IPS DF 19.7 (cell line): ENCODE results near the gene FNDC7.
"Not testable (repeated sequence)": the region's sequence is repeated elsewhere in the genome, so short reads cannot be mapped to it uniquely, and the experiment has no call there.

Source experiments
- DNase-seq: peaks from one replicate; pipeline ENCODE4 v3.0.0-alpha.2; 2013; ENCODE audit warnings: low read depth, low spot score

Gene FNDC7

DNA sequence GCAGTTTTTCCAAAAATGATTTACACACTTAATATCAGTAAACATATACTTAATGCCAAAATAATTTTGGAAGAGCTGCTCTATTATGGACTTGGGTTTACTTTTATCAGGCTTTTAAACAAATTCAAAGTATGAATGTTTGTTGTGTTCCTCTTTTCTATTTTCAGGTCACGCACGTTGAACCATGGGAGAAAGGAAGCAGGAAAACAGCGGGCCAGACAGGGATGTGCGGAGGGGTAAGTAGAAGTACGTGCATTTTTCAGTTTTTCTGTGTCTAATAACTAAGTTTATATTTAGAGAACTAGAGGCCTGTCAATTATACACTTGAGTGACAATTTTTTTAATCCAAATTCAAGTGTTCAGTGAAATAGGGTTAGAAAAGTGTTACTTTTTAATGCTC, 17.2 kb upstream of the FNDC7 start:
- no peak for DNase-seq

GRCh38 chr1:108699375-108700332, 13.1 kb upstream of the FNDC7 start:
- no peak for DNase-seq

- DNase-seq = no peak
Observed at GRCh38 chr1:108701176-108701849, 11.4 kb upstream of the FNDC7 start.

DNA sequence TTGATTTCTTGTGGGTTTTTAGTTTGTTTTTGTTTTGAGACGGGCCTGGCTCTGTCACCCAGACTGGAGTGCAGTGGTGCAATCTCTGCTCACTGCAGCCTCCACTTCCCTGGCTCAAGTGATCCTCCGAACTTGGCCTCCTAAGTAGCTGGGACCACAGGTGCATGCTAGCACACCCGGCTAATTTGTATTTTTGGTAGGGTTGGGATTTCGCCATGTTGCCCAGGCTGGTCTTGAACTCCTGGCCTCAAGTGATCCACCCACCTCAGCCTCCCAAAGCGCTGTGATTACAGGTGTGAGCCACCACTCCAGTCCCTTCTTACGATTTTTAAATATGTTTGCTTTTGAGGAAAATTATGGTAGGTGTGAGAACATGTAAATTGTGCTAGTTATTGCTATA, 10.6 kb upstream of the FNDC7 start:
- not testable (repeated sequence) for DNase-seq

DNA sequence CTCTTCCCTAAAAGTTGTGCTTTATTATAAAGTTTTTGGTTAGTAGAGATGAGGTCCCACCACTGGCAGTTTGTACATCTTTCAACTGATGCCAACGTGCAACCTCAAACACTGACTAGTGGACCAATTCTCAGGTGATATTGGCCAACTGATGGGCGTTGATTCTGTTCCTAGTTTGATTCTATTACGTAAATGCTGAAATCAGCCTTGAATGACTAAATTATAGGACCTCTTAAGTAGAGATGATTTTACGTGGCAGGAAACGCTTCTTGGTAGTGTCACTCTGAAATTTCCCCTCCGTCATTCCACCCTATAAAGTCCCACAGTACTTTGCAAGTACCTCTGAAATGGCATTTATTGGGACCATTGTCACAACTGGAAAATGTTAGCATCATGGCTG, 8.8 kb upstream of the FNDC7 start:
- no peak for DNase-seq

DNA sequence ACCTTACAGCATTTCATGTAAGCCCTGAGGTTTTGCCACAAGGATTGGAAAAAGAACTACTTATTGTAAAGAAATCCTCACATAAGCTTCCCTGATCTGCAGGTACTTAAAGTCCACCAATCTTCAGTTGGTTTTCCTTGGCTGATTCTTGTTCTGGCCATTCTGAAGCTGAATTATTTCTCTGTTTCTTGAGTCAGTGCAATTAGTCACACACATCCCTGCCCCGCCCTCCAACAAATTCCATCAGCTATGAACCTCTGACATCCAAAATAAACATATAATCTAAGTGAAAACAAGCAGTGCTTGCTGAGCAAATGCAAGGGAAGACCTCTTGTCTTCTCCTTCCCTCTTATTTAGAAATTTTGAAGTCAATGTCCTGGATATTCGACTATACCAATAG, 8.2 kb upstream of the FNDC7 start:
- DNase-seq = no peak

- DNase-seq = no peak
Observed at GRCh38 chr1:108706643-108707042, 6.1 kb upstream of the FNDC7 start.

DNA sequence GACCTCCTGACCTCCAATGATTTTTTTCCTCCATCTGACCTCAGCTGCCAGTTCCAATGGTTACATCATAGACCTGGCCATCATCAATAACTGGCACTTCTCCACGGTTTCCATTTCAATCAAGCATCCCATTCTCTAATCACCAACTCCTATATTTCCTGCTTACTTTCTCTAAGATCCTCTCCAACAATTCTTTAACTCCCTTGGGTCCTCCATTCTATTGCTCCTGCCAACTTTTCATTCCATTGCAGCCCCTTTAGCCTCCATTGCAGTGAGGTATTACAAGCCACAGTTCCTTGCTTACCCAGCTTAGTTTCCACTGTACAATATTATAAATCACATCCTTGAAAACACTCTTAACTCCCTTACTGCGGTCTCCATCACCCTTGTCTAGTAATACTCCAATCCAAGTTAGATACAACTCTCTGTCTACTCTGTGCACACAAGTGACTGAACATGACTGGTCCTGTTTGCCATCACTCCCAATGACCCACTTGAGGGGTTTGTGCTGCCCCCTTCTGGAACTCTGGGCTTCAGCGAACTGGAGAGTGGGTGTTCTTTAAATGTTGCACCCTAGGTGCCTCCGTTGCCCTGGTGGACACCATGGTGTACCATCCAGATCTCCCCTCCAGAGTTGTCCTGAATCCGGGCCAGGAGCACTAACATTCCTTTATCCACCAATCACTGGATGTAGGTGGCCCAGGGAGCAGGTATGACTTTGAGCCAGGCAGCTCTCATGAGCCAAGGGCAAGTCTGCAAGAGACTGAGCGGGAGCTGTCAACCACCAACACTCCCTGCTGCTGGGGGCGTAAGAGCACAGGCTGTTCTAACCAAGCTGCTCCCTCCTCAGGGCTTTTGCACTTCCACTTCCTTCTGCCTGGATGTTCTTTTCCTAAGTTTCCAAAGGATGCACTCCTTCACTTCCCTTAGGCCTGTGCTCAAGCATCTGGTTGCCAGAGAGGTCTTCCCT, 3.7 kb upstream of the FNDC7 start:
- DNase-seq = no peak

- DNase-seq = no peak
Observed at GRCh38 chr1:108715932-108716331, 3.2 kb downstream of the FNDC7 start.

DNA sequence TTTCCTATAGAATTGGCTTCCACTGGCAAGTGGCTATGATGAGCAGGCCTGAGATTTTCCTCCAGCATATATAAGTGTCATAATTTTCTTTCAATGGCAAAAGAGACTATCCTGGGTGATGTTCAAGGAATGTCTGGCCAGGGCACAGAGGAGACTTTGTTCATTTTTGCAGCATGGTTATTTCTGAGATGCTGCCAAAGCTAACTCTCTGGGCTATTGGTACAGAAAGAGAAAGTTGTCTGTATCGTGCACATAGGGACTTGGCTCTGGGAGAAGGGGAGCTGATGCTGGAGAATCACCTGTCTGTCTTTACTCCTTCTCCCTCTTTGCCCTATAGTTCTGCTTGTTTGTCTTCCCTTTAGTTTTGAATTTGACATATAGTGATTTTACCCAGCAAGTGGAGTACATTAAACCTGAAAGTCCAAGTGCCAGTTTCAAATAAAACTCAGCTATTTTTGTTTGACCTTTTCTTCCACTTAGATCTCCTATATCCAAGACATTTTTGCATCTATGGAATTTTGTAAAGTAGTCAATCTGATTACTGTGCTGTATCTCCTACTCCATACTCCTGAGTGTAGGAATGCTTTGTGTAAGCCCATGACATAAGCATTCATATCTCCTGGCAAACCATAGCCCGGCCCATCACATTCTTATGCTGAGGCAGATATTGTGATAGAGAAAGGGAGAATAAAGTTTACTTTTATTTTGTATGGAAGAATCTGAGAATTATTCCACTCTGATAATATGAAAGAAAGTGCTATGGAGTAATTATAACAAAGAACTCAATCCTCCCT, 3.9 kb downstream of the FNDC7 start:
- DNase-seq = no peak

GRCh38 chr1:108717774-108718316, 5.1 kb downstream of the FNDC7 start:
- DNase-seq = no peak

GRCh38 chr1:108718927-108719655, 6.4 kb downstream of the FNDC7 start:
- DNase-seq = no peak

- no peak for DNase-seq
Observed at GRCh38 chr1:108719656-108720435, 7.1 kb downstream of the FNDC7 start.

DNA sequence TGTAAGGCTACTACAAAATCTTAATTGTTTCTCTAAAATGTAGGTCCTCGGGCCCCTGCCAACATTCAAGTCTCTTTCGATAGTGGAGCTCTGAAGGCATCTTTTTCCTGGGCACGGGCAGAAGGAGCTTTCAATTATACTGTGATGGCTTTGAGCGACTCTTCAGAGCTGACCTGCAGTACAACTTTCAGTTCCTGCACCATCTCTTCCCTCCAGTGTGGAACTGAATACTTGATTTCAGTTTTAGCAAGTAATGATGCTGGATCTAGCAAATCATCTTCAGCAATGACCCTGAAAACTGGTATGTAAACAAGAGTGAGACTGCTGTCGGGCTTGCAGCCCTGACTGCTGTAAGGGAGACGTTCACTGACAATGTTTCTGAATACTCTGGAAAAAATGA, 9.6 kb downstream of the FNDC7 start:
- DNase-seq = no peak

- DNase-seq = no peak
Observed at GRCh38 chr1:108725906-108726305, 13.2 kb downstream of the FNDC7 start.

DNA sequence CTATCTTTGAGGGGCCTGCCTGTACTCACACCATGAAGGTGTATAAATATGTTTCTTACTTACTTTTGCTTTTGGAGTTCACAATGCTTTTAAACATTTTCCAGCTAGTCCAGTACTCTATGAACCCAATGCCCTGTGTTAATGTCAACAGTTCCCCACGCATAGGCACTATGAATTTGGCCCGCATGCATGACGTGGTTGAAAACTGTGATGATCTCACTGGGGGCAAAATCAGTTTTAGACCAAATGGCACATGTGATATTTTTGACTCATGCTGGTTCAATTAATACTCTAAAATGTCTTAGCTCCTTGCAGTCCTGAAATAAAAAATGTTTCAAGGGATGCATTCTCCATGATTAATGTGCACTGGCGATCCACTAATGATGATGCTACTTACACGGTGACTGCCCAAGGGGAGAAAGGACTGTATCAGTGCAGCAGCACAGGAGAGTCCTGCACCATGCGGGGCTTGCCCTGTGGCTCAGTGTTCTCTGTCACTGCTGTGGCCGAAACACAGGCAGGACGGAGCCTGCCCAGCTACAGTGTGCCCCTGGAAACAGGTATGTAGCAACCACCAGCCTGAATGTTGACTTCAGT, 15.7 kb downstream of the FNDC7 start:
- no peak for DNase-seq

GRCh38 chr1:108729481-108729880, 16.8 kb downstream of the FNDC7 start:
- DNase-seq = no peak

DNA sequence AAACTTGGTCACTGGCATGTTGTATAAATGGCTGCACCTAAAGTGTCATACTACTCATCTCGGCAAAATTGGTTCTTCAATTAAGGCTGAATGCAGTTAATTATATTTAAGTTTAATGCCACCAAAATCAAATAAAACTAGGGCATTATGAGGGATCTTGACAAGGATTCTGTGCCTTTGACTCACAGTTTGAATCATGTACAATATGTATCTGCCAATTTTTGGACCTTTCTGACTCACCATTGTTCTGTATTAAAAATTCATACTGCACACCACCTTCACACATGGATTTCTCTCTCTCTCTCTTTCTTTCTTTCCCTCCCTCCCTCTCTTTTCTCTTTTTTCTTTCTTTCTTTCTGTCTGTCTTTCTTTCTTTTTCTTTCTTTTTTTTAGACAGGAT, 19.7 kb downstream of the FNDC7 start:
- no peak for DNase-seq
